GM12801 (cell line): ENCODE results near the gene TMEM217.

Experiments used
- CTCF ChIP-seq: IDR thresholded peaks from one replicate; pipeline ENCODE4 v1.5.1; 2011; ENCODE audit warnings: control low read depth; ENCODE audit not compliant: insufficient read length; ENCODE audit errors: extremely low read depth

The TMEM217 gene

DNA sequence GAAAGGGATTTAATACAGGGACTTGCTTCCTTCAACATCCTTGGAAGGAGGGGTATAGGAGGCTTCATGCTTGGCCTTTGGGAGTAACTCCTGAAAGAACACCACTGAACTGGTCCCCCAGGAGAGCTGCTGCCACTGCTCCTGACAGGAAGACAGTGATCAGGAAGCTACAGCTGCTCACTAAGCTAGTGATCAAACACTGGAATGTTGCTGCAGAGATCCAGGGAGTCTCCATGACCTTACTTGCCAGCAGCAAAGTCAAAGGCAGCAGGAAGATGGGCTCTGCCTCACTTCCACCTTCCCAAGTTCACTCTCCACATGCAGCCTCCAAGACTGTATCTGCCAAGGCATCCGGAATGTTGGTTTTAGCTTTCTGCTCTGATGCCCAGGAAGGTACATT, 56.2 kb downstream of the TMEM217 start:
- TF ChIP-seq CTCF: no peak

- TF ChIP-seq CTCF: no peak
Observed at GRCh38 chr6:37200085-37200484, 57.9 kb downstream of the TMEM217 start.

- no peak for TF ChIP-seq CTCF
Observed at GRCh38 chr6:37192666-37193065, 65.3 kb downstream of the TMEM217 start.

- TF ChIP-seq CTCF: no peak
Observed at GRCh38 chr6:37190159-37190535, 67.8 kb downstream of the TMEM217 start.

GRCh38 chr6:37188962-37189510, 68.9 kb downstream of the TMEM217 start:
- no peak for TF ChIP-seq CTCF

GRCh38 chr6:37187321-37188022, 70.5 kb downstream of the TMEM217 start:
- no peak for TF ChIP-seq CTCF

DNA sequence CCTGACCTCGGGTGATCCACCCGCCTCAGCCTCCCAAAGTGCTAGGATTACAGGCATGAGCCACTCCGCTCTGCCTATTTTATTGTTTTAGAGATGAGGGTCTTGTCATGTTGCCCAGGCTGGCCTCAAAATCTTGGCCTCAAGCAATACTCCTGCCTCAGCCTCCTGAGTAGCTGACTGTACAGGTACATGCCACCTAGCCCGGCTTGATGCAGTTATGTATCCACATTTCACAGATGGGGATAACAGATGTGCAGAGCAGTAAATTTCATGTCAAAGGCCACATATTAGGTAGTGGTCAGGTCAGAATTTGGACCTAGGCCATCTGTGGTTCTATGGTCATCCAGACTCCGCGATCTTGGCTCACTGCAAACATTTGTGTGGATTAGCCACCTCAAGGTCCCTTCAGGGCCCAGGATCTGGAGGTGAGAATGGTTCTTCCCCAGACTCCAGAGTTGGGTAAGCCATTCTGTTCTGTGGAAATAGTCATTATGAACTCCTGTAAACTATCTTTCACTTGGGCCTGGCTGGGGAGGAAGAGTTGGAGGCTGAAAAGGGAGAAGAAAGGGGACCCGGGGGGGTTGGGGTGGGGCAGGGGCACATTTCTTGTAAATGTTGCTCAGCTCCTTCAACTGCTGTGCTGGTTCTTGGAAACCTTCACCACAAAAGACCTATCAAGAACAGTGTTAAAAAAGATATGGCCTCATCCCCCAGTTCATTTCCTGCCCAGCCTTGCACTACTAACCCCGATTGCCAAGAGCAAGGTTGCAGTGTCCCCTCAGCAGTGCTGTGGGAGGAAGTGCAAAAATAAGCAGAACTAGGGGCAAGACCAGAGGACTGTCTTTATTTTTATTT, 75.0 kb downstream of the TMEM217 start:
- no peak for TF ChIP-seq CTCF
